Measurements from ENCODE around the gene C1orf105.

Gene C1orf105

GRCh38 chr1:172476218-172476811 lies 55.8 kb downstream of the C1orf105 start:
- H3K4me3 ChIP-seq (ENCODE audit: low read depth, low read length): no peak overlapping the region
- no peak for TF ChIP-seq CTCF (IDR thresholded peaks at IDR 0.05; ENCODE audit: insufficient read depth, low read length, missing control alignments)
- ChIA-PET POLR2A (no interaction called here), CTCF (no interaction called here)
- no peak for DNase-seq (ENCODE audit: low read depth, low spot score)

- H3K4me3 ChIP-seq (ENCODE audit: low read depth, low read length): no peak overlapping the region
- CTCF ChIA-PET: no interaction called here
- POLR2A ChIA-PET: no interaction called here
- DNase-seq (ENCODE audit: low read depth, low spot score): no peak
- TF ChIP-seq CTCF (IDR thresholded peaks at IDR 0.05; ENCODE audit: insufficient read depth, low read length, missing control alignments): no peak
Observed at GRCh38 chr1:172477216-172477615, 56.7 kb downstream of the C1orf105 start.

- CTCF ChIA-PET: no interaction called here
- TF ChIP-seq CTCF (IDR thresholded peaks at IDR 0.05; ENCODE audit: insufficient read depth, low read length, missing control alignments): no peak
- no peak for DNase-seq (ENCODE audit: low read depth, low spot score)
- POLR2A ChIA-PET: no interaction called here
- H3K4me3 ChIP-seq (ENCODE audit: low read depth, low read length): no peak overlapping the region
Observed at GRCh38 chr1:172477741-172478140, 57.3 kb downstream of the C1orf105 start.

GRCh38 chr1:172478485-172478884 lies 58.0 kb downstream of the C1orf105 start:
- ChIA-PET POLR2A (no interaction called here), CTCF (no interaction called here)
- TF ChIP-seq CTCF (IDR thresholded peaks at IDR 0.05; ENCODE audit: insufficient read depth, low read length, missing control alignments): no peak
- H3K4me3 ChIP-seq (ENCODE audit: low read depth, low read length): no peak overlapping the region
- DNase-seq (ENCODE audit: low read depth, low spot score): no peak

- no peak for DNase-seq (ENCODE audit: low read depth, low spot score)
- CTCF ChIA-PET: interaction anchor here (1.7 kb wide), 1 partner anchor 30 kb away, joined by 4 read pairs; no protein-coding TSS in a partner anchor
- H3K4me3 ChIP-seq (ENCODE audit: low read depth, low read length): no peak overlapping the region
- no peak for TF ChIP-seq CTCF (IDR thresholded peaks at IDR 0.05; ENCODE audit: insufficient read depth, low read length, missing control alignments)
- POLR2A ChIA-PET: no interaction called here
Observed at GRCh38 chr1:172480431-172480830, 59.9 kb downstream of the C1orf105 start.

GRCh38 chr1:172482044-172482443 lies 61.6 kb downstream of the C1orf105 start:
- POLR2A ChIA-PET: no interaction called here
- no peak overlapping the region for H3K4me3 ChIP-seq (ENCODE audit: low read depth, low read length)
- CTCF ChIA-PET: interaction anchor here (0.6 to 1.7 kb wide), 3 partner anchors 31 to 237 kb away, joined by 3 to 4 read pairs (median 3); no protein-coding TSS in a partner anchor
- TF ChIP-seq CTCF (IDR thresholded peaks at IDR 0.05; ENCODE audit: insufficient read depth, low read length, missing control alignments): no peak
- no peak for DNase-seq (ENCODE audit: low read depth, low spot score)

Measured in AG04449 (cell line).